Pancreas (tissue), 10 donors: Measurements from ENCODE around the gene MYPOP. TPM values are rescaled to one million over a fixed set of nuclear protein-coding genes. Genes with fewer than 3 reads are reported as not detected.
"Not testable (repeated sequence)": the region's sequence is repeated elsewhere in the genome, so short reads cannot be mapped to it uniquely, and the experiment has no call there.

Experiments used
- ATAC-seq, 4 donors: fragments of 200-7000 bp; cut with Tn5 transposase; one replicate each; pipeline versions ENCODE4 v1.8.0 to v1.9.1; 2020; ENCODE audit warnings: mild to moderate bottlenecking in 4 of 4, moderate library complexity in 4 of 4
- DNase-seq, 6 donors: peaks; one replicate each; pipeline ENCODE4 v3.0.0-alpha.2; 2020
- FAIRE-seq: peaks from 2 replicates; lab custom pipeline; 2012; peaks lifted over from hg19 to GRCh38; lab: Jason Lieb, UNC
- H3K27ac ChIP-seq, 4 donors: fragments of 200-600 bp; sonication (generic); 1 replicate in 3 of 4; 2 replicates in 1 of 4; pipeline versions ENCODE4 v1.5.0 to v1.8.0; 2020
- H3K27me3 ChIP-seq, 4 donors: fragments of 200-600 bp; one replicate each; pipeline ENCODE4 v1.8.0; 2021
- H3K36me3 ChIP-seq, 3 donors: fragments of 200-600 bp; sonication (generic) in 1 of 3; one replicate each; pipeline versions ENCODE4 v1.5.0 to v1.8.0; 2020 to 2021
- H3K4me1 ChIP-seq, 3 donors: fragments of 200-600 bp; one replicate each; pipeline ENCODE4 v1.8.0; 2021
- H3K4me3 ChIP-seq, 4 donors: fragments of 200-600 bp; sonication (generic) in 2 of 4; one replicate each; pipeline versions ENCODE4 v1.5.0 to v1.8.0; 2020 to 2021
- H3K9me3 ChIP-seq, 4 donors: fragments of 200-600 bp; one replicate each; pipeline ENCODE4 v1.8.0; 2021
- WGBS, 2 donors: extraction: QIAGEN DNeasy Blood & Tissue Kit; methylation state at CpG; one replicate each; pipeline ENCODE4 v1.1.7; 2013; 5-methylcytosine and 5-hydroxymethylcytosine counted together
- intact Hi-C, 3 donors: fragments of 100-400 bp; cut with DNase I; formaldehyde crosslinking; loops; one replicate each; pipeline versions ENCODE4 v1.11.1 to v1.14.2; 2022
- polyA plus RNA-seq, 2 donors: library from polyadenylated mRNA; stranded (reverse); fragments of 200-250 nt; gene quantifications; one replicate each; pipeline ENCODE4 v1.2.3, GENCODE V29; 2013
- total RNA-seq, 6 donors: library from RNA; stranded (reverse); fragmentation: NEBNext Ultra II Directional in 4 of 6; extraction: Animal tissue kit (Norgen Biotek cat#: 25700) in 4 of 6; gene quantifications; one replicate each; pipeline versions ENCODE4 v1.2.1 to v1.2.4, GENCODE V29; 2021 to 2023
- TF ChIP-seq, protein P1 (sequence below), 4 donors: fragments of 200-600 bp; sonication (generic) in 3 of 4; IDR thresholded peaks; one replicate each; pipeline versions ENCODE4 v1.5.0 to v1.8.0; 2021; ENCODE audit warnings: antibody characterized with exemption in 4 of 4
- donor health status: healthy with polysubstance abuse.
- donor health status: DM: no; HTN: no; CAD: no; lungs with moderate emphysema.
- donor health status: DM: no; HTN: no; CAD: no.
- donor health status: control.
- donor health status: control.
- donor health status: Bipolar disorder and iron deficiency.
- donor health status: DM: yes; HTN: yes; CAD: no.
- donor health status: DM: no; HTN: no; CAD: no.
- donor health status: DM: no; HTN: no; CAD: no.
- donor health status: DM: yes; HTN: yes; CAD: no.

Gene MYPOP
- total and polyA plus RNA-seq, 8 donors, result 3.6 to 6.9 (median 4.7) TPM

GRCh38 chr19:45899253-45899652 is 3.2 kb downstream of the MYPOP start:
- intact Hi-C loops, result no loop called here

DNA sequence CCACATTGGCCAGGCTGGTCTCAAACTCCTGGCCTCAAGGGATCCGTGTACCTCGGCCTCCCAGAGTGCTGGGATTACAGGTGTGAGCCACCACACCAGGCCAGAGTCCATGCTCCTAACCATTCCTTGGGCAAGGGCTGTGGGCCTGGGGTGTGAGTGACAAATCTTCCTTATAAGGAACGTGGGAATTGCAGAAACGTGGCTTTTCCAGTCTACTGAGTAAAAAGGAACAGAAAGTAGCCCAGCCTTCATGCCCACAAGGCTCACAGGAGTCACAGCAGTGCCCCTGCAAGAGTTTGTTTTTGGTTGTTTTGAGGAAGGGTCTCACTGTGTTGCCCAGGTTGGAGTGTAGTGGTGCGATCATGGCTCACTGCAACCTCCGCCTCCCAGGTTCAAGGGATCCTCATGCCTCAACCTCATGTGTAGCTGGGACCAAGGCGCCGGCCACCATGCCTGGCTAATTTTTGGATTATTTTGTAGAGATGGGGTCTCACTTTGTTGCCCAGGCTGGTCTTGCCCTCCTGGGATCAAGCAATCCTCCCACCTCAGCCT is 5.1 kb downstream of the MYPOP start:
- TF ChIP-seq, protein P1, sequence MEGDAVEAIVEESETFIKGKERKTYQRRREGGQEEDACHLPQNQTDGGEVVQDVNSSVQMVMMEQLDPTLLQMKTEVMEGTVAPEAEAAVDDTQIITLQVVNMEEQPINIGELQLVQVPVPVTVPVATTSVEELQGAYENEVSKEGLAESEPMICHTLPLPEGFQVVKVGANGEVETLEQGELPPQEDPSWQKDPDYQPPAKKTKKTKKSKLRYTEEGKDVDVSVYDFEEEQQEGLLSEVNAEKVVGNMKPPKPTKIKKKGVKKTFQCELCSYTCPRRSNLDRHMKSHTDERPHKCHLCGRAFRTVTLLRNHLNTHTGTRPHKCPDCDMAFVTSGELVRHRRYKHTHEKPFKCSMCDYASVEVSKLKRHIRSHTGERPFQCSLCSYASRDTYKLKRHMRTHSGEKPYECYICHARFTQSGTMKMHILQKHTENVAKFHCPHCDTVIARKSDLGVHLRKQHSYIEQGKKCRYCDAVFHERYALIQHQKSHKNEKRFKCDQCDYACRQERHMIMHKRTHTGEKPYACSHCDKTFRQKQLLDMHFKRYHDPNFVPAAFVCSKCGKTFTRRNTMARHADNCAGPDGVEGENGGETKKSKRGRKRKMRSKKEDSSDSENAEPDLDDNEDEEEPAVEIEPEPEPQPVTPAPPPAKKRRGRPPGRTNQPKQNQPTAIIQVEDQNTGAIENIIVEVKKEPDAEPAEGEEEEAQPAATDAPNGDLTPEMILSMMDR (IDR thresholded peaks at IDR 0.05), result no peak
- Histone ChIP-seq H3K27me3 (no peaks in the 10 kb centered on the region), H3K9me3 (no peaks in the 10 kb centered on the region), H3K36me3 (peaks cover 0 to 10% (median 0%) of the 10 kb centered on the region in 3 donors), H3K4me1 (peaks cover 8 to 17% (median 16%) of the 10 kb centered on the region in 3 donors), H3K27ac (no peak overlapping the region), H3K4me3 (no peak overlapping the region)
- no peak for FAIRE-seq
- DNase-seq, result no peak
- intact Hi-C loops, result no loop called here
- 90 to 95% methylated on average over 8 of the region's 8 CpGs for WGBS, 2 donors
- ATAC-seq, result no peak

More at GRCh38 chr19:45899253-45899652, 3.2 kb downstream of the MYPOP start:
- Histone ChIP-seq H3K4me3 (no peak overlapping the region), H3K27me3 (no peaks in the 10 kb centered on the region), H3K27ac (no peak overlapping the region), H3K4me1 (peaks cover 8 to 21% (median 17%) of the 10 kb centered on the region in 3 donors), H3K9me3 (no peaks in the 10 kb centered on the region), H3K36me3 (peaks cover 0 to 10% (median 0%) of the 10 kb centered on the region in 3 donors)
- 93 to 94% methylated on average over 7 of the region's 7 CpGs for WGBS, 2 donors
- TF ChIP-seq, protein P1 (IDR thresholded peaks at IDR 0.05), result no peak
- no peak for DNase-seq
- FAIRE-seq, result no peak
- no peak for ATAC-seq

DNA sequence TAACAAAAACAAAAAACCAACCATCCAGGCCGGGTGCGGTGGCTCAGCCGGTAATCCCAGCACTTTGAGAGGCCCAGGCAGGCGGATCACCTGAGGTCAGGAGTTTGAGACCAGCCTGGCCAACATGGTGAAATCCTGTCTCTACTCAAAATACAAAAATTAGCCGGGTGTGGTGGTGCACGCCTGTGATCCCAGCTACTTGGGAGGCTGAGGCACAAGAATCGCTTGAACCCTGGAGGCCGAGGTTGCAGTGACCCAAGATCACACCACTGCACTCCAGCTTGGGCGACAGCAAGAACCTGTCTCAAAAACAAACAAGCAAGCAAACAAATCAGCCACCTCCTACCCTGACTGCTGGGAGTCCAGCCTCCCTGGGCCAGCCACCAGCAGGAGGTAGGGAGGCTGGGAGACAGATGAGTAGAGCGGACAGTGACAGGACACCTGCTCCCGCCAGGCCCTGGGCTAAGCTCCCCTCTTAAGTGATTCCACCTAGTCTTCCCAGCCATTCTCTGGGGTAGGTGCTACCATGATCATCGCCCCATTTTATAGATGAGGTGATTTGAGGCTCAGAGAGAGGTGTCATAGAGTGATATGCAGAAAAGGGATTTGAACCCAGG is 6.3 kb downstream of the MYPOP start:
- peaks cover 8 to 14% (median 13%) of the 10 kb centered on the region in 3 donors for H3K4me1 ChIP-seq
- intact Hi-C loops, H3K27ac ChIP-seq, FAIRE-seq, H3K9me3 ChIP-seq, H3K27me3 ChIP-seq, H3K4me3 ChIP-seq, ATAC-seq, H3K36me3 ChIP-seq, DNase-seq: not testable (repeated sequence)
- 96 to 98% methylated on average over 12 of the region's 12 CpGs for WGBS, 2 donors

DNA sequence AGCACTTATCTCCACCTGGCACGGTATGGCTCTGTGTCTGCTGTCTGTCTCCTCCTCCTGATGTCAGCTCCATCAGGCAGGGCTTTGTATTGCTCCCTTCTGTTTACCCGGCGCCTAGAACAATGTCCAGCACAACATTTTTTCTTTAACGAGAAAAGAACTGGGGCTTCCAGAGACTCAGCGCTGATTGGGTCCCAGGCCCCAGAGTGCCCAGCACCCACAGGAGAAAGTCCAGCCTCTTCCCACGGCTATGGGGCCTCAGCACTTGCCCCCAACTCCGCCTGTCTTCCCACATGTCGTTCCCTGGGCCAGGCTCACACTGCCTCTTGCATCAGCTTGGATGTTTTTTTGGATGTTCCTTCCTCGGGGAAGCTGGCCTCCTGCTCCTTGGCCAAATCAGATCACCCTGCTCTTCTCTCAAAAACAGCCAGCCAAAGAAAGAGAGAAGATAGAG is 6.9 kb downstream of the MYPOP start:
- TF ChIP-seq, protein P1 (IDR thresholded peaks at IDR 0.05), result no peak
- intact Hi-C loops, result no loop called here
- Histone ChIP-seq H3K4me1 (peaks cover 5 to 9% (median 7%) of the 10 kb centered on the region in 3 donors), H3K9me3 (no peaks in the 10 kb centered on the region), H3K27me3 (no peaks in the 10 kb centered on the region), H3K36me3 (peaks cover 0 to 10% (median 0%) of the 10 kb centered on the region in 3 donors), H3K4me3 (no peak overlapping the region), H3K27ac (no peak overlapping the region)
- DNase-seq, result no peak
- peak in 1 of 4 donors; percentile 7 for ATAC-seq
- WGBS, 2 donors, result 75 to 76% methylated on average over 9 of the region's 9 CpGs
- no peak for FAIRE-seq

- DNase-seq (peak in 1 of 6 donors; percentile 73), ATAC-seq (no peak), FAIRE-seq (no peak)
- Histone ChIP-seq H3K4me1 (peaks cover 0 to 4% (median 0%) of the 10 kb centered on the region in 3 donors), H3K9me3 (no peaks in the 10 kb centered on the region), H3K27ac (no peak overlapping the region), H3K36me3 (no peaks in the 10 kb centered on the region), H3K4me3 (no peak overlapping the region), H3K27me3 (no peaks in the 10 kb centered on the region)
- WGBS, 2 donors, result 88% methylated on average over 17 of the region's 17 CpGs
- TF ChIP-seq, protein P1 (IDR thresholded peaks at IDR 0.05), result no peak
- intact Hi-C loops, result no loop called here
Observed at GRCh38 chr19:45890877-45891276, 11.5 kb downstream of the MYPOP start.
